SIG-M5 treated with dmso at 0.1 percent for 504 hours (cell line): Measurements from ENCODE around the gene CSE1L.
"Not testable (repeated sequence)": the region's sequence is repeated elsewhere in the genome, so short reads cannot be mapped to it uniquely, and the experiment has no call there.

Experiments
- DNase-seq: peaks from one replicate; lab custom pipeline; 2025; ENCODE audit not compliant: unreplicated experiment; lab: John Stamatoyannopoulos, UW

The CSE1L gene, protein sequence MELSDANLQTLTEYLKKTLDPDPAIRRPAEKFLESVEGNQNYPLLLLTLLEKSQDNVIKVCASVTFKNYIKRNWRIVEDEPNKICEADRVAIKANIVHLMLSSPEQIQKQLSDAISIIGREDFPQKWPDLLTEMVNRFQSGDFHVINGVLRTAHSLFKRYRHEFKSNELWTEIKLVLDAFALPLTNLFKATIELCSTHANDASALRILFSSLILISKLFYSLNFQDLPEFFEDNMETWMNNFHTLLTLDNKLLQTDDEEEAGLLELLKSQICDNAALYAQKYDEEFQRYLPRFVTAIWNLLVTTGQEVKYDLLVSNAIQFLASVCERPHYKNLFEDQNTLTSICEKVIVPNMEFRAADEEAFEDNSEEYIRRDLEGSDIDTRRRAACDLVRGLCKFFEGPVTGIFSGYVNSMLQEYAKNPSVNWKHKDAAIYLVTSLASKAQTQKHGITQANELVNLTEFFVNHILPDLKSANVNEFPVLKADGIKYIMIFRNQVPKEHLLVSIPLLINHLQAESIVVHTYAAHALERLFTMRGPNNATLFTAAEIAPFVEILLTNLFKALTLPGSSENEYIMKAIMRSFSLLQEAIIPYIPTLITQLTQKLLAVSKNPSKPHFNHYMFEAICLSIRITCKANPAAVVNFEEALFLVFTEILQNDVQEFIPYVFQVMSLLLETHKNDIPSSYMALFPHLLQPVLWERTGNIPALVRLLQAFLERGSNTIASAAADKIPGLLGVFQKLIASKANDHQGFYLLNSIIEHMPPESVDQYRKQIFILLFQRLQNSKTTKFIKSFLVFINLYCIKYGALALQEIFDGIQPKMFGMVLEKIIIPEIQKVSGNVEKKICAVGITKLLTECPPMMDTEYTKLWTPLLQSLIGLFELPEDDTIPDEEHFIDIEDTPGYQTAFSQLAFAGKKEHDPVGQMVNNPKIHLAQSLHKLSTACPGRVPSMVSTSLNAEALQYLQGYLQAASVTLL

DNA sequence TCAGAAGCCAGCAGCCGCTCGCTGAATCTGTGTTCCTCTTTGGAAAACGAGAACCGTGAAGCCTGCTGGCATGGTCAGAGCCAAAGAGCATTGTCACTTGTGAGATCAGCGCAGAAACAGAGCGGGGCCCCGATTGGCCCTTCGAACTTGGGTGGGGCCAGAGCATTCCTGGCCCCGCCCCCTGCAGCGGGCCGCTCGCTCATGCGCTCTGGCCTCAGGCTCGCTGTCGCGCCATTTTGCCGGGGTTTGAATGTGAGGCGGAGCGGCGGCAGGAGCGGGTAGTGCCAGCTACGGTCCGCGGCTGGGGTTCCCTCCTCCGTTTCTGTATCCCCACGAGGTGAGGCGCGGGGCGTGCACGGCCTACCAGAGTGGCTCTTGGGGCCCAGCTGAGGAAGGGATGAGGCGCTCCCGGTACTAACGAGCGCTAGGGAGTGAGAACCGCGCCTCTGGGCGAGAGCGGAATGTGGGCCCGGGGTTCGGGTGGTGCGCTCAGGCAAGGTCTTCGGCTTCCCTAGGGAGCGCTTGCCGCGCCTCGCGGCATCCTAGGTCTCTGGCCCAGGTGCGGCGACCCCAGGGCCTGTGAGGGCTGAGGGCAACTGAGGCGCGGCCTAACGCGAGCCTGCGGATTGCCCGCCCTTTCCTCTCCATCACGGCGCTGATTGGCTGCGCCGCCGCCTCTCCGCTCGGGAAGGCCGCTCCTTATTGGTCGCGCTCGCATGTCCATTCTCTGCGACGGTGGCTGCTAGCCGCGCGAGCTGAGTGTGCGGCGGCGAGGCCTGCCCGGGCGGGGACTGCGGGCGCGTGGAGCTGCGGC is at the start of gene CSE1L:
CSE1L (plus strand) TSS at position 226 of the 814 bp plus-strand sequence. CDS start 12,152 bp downstream, outside the sequence.
- peak; percentile 97 for DNase-seq

GRCh38 chr20:48999890-49000870 is 45.9 kb upstream of the CSE1L start:
- no peak for DNase-seq

- DNase-seq: no peak
Measured at GRCh38 chr20:49001741-49002140, 44.4 kb upstream of the CSE1L start.

DNA sequence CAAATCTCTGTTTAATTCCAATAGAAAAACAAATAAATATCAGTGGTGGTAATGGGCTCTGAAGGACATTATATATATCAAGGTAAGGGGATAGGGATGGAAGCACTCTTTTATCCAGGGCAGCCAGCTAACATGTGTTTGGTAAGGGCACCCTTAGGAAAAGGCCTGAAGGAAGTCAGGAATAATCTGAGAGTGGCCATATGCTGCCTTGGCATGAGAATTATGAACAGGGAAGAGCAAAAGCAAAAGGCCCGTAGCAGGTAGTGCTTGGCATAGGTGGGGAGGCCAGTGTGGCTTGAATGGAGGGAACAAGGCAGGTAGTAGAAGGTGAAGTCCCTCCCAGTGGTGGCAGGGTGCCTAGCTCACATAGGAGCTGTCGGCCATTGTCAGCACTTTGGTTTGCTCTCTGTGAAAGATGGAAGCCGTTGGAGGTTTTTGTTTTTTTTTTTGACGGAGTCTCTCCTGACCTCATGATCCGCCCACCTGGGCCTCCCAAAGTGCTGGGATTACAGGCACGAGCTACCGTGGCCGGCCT is 39.6 kb upstream of the CSE1L start:
- no peak for DNase-seq

GRCh38 chr20:49009899-49010631 is 36.0 kb upstream of the CSE1L start:
- no peak for DNase-seq

GRCh38 chr20:49024220-49024619 is 21.9 kb upstream of the CSE1L start:
- DNase-seq: no peak

GRCh38 chr20:49028177-49028576 is 17.9 kb upstream of the CSE1L start:
- DNase-seq: not testable (repeated sequence)

- peak; percentile 46 for DNase-seq
Measured at GRCh38 chr20:49028684-49029083, 17.4 kb upstream of the CSE1L start.

- no peak for DNase-seq
Measured at GRCh38 chr20:49029203-49029602, 16.9 kb upstream of the CSE1L start.

DNA sequence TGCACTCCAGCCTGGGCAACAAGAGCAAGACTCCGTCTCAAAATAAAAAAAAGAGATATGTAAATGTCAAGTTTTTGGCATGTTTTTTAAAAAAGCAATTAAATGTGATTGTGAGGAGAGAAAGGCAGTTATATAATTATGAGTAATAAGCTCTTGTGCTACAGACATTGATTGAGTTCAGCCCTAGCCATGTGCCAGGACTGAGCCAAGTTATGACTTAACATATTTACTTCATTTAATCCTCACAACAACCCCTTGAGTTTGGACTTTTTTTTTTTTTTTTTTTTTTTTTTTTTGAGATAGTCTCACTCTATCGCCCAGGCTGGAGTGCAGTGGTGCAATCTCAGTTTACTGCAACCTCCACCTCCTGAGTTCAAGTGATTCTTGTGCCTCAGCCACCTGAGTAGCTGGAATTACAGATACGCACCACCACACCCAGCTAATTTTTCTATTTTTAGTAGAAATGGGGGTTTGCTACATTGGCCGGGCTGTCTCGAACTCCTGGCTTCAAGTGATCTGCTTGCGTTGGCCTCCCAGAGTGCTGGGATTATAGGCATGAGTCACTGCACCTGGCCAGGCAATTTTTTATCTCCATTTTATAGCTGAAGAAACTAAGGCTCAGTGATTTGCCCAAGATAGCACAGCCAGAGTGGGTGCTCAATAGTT is 15.0 kb upstream of the CSE1L start:
- DNase-seq: no peak

GRCh38 chr20:49032455-49032854 is 13.7 kb upstream of the CSE1L start:
- no peak for DNase-seq

- DNase-seq: no peak
Measured at GRCh38 chr20:49034070-49034732, 11.9 kb upstream of the CSE1L start.

- DNase-seq: peak; percentile 93
Measured at GRCh38 chr20:49037962-49038387, 8.1 kb upstream of the CSE1L start.

GRCh38 chr20:49039854-49040253 is 6.3 kb upstream of the CSE1L start:
- no peak for DNase-seq

- no peak for DNase-seq
Measured at GRCh38 chr20:49043000-49043399, 3.1 kb upstream of the CSE1L start.

DNA sequence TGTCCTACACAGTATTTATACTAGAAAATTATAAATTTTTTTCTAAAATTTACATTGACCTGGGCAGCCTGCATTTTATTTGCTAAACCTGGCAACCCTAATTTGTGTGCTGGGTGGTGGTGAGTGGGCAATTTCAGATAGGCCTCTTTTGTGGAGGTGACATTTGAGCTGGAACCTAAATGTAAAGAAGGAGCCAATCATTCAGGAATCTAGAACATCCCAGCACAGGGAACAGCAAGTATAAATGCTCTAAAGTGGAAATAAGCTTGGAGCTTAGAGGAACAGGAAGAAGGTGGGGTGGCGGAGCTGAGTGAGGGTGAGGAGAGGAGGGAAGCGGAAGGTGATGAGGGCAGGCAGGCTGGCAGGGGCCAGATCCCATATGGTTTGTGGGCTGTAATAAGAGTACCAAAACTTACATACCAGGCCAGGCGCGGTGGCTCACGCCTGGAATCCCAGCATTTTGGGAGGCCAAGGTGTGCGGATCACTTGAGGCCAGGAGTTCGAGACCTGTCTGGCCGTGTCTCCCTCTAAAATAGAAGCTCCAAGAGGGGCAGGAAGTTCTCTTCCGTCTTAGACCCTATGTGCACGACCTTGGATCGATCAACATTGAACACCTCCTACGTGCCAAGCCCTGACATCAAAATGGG is 549 bp upstream of the CSE1L start:
- no peak for DNase-seq

DNA sequence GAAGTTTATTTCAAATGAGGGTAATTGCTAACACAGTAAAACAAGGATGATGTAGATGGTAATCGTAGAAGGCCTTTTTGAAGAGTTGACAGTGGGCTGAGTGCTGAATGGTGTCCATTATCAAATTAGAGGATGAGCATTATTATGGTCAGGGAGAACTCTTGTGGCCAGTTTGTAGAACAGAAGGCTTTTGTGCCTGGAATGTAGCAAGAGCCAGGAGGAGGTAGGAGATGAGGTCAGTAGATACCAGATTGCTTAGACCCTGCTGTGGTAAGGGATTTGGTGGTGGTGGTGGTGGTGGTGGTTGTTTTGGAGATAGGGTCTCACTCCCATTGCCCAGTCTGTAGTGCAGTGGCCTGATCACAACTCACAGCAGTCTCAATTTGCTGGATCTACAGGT is 6.2 kb downstream of the CSE1L start:
- DNase-seq: no peak
